GM21529 (cell line): ENCODE results near the gene OGFR.

Experiments
- ATAC-seq: cut with Tn5 transposase; IDR thresholded peaks from one replicate; pipeline ENCODE4 v1.9.1; 2021; ENCODE audit not compliant: unreplicated experiment

OGFR gene

GRCh38 chr20:62804627-62805154 lies at the start of gene OGFR:
Gene OGFR, plus strand, starts transcription at chr20:62804835. Its CDS starts 25 bp downstream, at chr20:62804860.
- peak; percentile 45 for ATAC-seq

GRCh38 chr20:62754991-62755356 lies 49.7 kb upstream of the OGFR start:
- no peak for ATAC-seq

GRCh38 chr20:62755817-62756724 lies 48.6 kb upstream of the OGFR start:
- no peak for ATAC-seq

GRCh38 chr20:62758226-62758912 lies 46.3 kb upstream of the OGFR start:
- ATAC-seq: no peak

GRCh38 chr20:62759981-62760431 lies 44.6 kb upstream of the OGFR start:
- no peak for ATAC-seq

- no peak for ATAC-seq
Observed at GRCh38 chr20:62760471-62760855, 44.2 kb upstream of the OGFR start.

- ATAC-seq: no peak
Observed at GRCh38 chr20:62760856-62761758, 43.5 kb upstream of the OGFR start.

GRCh38 chr20:62761759-62762131 lies 42.9 kb upstream of the OGFR start:
- ATAC-seq: no peak

- no peak for ATAC-seq
Observed at GRCh38 chr20:62762376-62762775, 42.3 kb upstream of the OGFR start.

- no peak for ATAC-seq
Observed at GRCh38 chr20:62762801-62763368, 41.8 kb upstream of the OGFR start.

- no peak for ATAC-seq
Observed at GRCh38 chr20:62763404-62763803, 41.2 kb upstream of the OGFR start.

- ATAC-seq: no peak
Observed at GRCh38 chr20:62764156-62764935, 40.3 kb upstream of the OGFR start.

- no peak for ATAC-seq
Observed at GRCh38 chr20:62765021-62765420, 39.6 kb upstream of the OGFR start.

- no peak for ATAC-seq
Observed at GRCh38 chr20:62765432-62766070, 39.1 kb upstream of the OGFR start.

GRCh38 chr20:62766071-62766450 lies 38.6 kb upstream of the OGFR start:
- no peak for ATAC-seq

- ATAC-seq: no peak
Observed at GRCh38 chr20:62766716-62767115, 37.9 kb upstream of the OGFR start.

- ATAC-seq: no peak
Observed at GRCh38 chr20:62768234-62768546, 36.4 kb upstream of the OGFR start.

GRCh38 chr20:62768551-62769287 lies 35.9 kb upstream of the OGFR start:
- no peak for ATAC-seq
